CD4-positive, alpha-beta T cell treated with Interleukin-15 for 1 hour (primary cell): ENCODE results near the gene LRRC36.

Experiments used
- DNase-seq: peaks from one replicate; pipeline ENCODE4 v3.0.0-alpha.2; 2020

LRRC36 gene

DNA sequence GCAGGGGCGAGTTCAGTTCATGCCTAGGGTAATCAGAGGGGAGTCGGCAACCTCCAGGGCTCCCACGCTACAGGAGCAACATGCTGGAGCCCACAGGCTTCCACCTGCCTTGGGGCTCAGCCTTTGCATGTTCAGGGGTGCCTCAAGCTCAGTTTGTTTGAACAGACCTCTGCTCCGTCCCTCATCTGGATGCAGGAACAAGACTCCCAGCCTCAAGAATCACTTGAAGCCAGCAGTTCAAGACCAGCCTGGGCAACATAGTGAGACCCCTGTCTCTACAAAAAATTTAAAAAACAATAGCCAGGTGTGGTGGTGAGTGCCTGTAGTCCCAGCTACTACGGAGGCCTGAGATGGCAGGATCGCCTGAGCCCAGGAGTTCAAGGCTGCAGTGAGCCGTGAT is 99.4 kb downstream of the LRRC36 start:
- no peak for DNase-seq

DNA sequence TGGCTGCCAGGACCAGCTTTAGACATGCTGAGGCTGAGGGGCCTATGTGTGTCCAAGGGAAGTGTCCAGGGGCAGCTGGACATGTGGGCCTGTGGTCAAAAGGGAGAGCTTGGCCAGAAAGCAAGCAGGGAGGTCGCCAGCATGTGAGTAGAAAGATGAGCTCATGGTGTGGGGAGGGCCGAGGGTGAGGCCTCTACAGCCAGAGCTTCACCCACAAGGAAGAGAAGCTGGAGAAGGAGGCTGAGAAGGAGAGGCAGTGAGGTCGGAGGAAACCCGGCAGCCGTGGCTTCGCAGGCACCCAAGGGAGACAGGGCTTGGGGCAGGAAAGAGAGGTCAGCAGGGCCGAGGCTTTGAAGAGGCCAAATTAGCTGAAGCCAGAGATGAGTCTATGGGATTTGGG is 100.3 kb downstream of the LRRC36 start:
- DNase-seq: no peak

GRCh38 chr16:67428146-67428731 is 101.6 kb downstream of the LRRC36 start:
- DNase-seq: peak; percentile 53

DNA sequence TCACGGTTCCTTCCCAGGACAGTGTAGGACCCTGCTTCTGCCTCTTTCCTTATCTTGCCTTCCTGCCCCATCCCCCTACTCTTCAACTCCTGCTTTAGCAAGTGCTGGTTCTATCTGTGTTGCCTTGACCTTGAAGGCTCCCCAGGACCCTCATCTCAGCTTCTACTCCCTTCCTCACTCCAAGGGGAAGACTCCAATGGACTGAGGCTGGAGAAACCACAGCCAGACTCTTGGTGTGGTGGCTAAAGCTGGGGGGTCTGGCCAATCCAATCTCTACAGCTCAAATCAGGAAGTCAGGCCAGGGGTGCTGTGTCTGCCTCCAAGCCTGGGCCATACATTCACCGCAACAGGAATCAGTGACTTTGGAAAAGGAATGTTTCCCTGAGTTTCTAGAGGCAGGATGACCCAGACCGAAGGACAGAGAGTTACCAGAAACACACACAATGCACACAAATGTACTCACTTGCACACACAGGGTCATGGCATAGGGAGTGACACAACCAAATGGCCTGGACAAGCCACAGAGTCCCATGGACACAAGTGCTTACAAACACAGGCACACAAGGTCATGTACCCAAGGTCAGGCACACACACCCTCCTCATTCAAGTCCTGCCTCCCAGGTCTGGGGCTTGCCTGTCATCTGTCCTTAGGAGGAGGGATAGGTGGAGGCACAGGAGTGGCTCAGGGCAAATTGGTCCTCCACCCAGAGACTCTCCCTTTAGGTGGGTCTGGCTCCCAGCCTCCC is 102.6 kb downstream of the LRRC36 start:
- no peak for DNase-seq

DNA sequence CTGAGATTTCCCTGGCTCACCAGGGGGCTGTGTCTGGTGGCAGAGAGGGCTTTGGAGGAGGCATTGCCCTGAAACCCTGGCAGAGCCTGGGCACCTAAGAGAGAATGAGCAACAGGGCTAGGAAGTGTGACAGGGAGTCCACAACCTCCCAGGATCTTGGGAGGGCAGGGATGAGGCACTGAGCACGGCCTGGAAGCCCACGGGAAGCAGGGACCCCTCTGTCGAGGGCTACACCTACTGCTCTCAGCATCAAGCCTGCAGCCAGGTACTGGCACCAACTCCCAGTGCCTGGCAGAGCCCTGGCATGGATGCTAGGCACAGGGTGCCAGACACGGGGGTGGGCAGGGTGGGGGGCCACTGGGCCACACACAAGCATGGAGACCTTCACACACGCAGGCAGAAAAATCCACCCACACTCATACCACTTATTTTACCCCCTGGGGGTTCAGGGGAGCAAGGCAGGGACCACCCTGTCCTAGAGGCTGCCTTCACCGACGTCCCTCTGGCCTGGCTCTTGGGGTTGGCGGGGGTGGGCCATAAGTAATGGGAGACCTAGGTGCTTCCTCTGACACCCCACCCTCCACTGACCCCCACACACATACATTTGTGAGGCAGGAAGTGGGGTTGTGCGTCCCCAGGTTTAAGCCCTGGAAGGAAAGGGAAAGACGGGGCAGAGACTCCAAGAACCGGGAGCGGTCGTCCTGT is 103.3 kb downstream of the LRRC36 start:
- no peak for DNase-seq

- DNase-seq: no peak
These were observed 103.9 kb downstream of the LRRC36 start for GRCh38 chr16:67430504-67430976.

- DNase-seq: no peak
These were observed 104.6 kb downstream of the LRRC36 start, which contains the start of gene HSD11B2 for GRCh38 chr16:67430977-67431774. TSS of gene HSD11B2 (plus strand) at chr16:67431121. CDS start at chr16:67431249, 128 bp downstream.

DNA sequence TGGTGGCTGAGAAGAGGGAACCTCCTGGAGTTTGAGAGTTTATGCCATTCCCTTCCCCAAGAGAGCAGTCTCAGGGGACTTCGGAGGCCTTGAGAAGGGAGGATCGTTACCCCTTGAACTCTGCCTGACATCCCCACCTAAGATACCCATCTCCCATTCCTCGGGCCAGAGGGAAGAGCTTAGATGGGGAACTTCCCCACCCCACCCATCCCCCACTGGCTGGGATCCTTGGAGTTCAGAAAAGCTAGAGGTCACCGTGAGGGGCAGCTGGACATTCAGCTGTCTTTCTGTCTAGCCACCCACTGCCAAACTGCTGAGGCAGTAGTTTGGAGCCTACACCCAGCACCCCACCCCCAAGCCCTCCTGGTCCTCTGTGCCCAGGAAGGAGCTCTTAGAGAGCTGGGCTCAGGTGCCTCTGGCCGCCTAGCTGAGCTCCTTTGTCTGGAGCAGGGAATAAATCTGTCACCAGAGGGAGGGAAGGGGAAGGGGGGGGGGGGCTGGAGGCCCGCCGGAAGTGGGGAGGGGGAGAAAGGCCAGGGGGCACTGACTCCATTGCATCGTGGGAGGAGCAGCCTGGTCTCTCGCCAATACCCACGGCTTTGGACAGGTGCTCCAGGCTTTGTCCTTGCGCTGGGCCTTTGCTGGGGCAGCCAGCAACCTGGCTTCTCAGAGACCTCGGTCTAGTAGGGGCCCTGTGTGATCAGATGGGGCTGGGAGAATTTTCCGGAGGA is 105.3 kb downstream of the LRRC36 start:
- DNase-seq: no peak

GRCh38 chr16:67432506-67432890 is 105.9 kb downstream of the LRRC36 start:
- no peak for DNase-seq

- no peak for DNase-seq
These were observed 106.6 kb downstream of the LRRC36 start for GRCh38 chr16:67433131-67433719.
